Activated CD4-positive, alpha-beta T cell treated with anti-CD3 and anti-CD28 coated beads, Interleukin-2, amount 10 ng/mL, durations not matched to agents 7 days and 5 days (primary cell): ENCODE results near the gene NRAP. TPM values are rescaled to one million over a fixed set of nuclear protein-coding genes. Genes with fewer than 3 reads are reported as not detected.

Experiments used
- CTCF ChIA-PET: fragments of 350-600 bp; sonication (Branson Sonifier 250); formaldehyde crosslinking; loops from one replicate; lab custom pipeline; 2021; ENCODE audit warnings: antibody characterized with exemption; lab: Charles Lee
- POLR2A ChIA-PET: fragments of 350-600 bp; sonication (Branson Sonifier 250); formaldehyde crosslinking; loops from one replicate; lab custom pipeline; 2021; ENCODE audit warnings: antibody characterized with exemption; lab: Charles Lee
- DNase-seq: peaks from one replicate; pipeline ENCODE4 v3.0.0-alpha.2; 2020
- H3K27ac Mint-ChIP-seq: one replicate; pipeline ENCODE4 v1.8.0; 2021; ENCODE audit warnings: mild to moderate bottlenecking, moderate library complexity, mixed read lengths
- H3K27me3 Mint-ChIP-seq: one replicate; pipeline ENCODE4 v1.8.0; 2021; ENCODE audit warnings: mixed read lengths
- H3K36me3 Mint-ChIP-seq: one replicate; pipeline ENCODE4 v1.8.0; 2021; ENCODE audit warnings: low read depth, mixed read lengths
- H3K4me1 Mint-ChIP-seq: one replicate; pipeline ENCODE4 v1.8.0; 2021; ENCODE audit warnings: mixed read lengths
- H3K4me3 Mint-ChIP-seq: one replicate; pipeline ENCODE4 v1.8.0; 2021; ENCODE audit warnings: mild to moderate bottlenecking, moderate library complexity, mixed read lengths
- H3K9me3 Mint-ChIP-seq: one replicate; pipeline ENCODE4 v1.8.0; 2021; ENCODE audit warnings: mixed read lengths
- total RNA-seq, 2 experiments: library from RNA; stranded (reverse); gene quantifications; one replicate each; pipeline ENCODE4 v1.2.3, GENCODE V29; 2021

NRAP gene
- total RNA-seq, 2 experiments from 2014 or later: not detected

DNA sequence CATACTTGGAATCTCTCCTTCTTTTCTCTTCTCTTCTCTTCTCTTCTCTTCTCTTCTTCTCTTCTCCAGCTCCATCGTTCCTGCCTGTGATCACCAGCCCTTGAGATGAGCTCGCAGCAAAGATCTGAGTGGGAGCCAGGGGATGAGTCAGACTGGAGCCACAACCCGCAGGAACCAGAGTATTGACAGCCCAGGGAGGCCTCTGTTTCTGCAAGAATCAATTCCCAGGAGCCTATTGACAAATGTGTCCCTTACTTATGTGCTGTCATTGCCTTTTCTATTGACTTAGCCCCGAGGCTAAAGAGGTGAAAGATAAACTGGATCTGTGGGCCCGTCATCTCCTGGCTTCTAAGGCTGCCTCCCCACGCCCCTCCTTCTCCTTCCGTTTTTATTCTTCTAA, 124.1 kb downstream of the NRAP start:
- Mint-ChIP-seq H3K4me3 (no peak overlapping the region), H3K4me1 (no peaks in the 10 kb centered on the region), H3K27me3 (no peaks in the 10 kb centered on the region), H3K36me3 (no peaks in the 10 kb centered on the region), H3K9me3 (no peaks in the 10 kb centered on the region), H3K27ac (no peak overlapping the region)
- ChIA-PET CTCF (no interaction called here), POLR2A (no interaction called here)
- DNase-seq: no peak

Other genes starting within 250 kb of the NRAP start
- not detected for gene HABP2, start 111.0 kb downstream of the NRAP start, total RNA-seq
- gene CASP7, start 15.9 kb upstream of the NRAP start, total RNA-seq: 10 to 100 TPM; 33.5 to 35.6 TPM
- under 1 TPM; 0.10 to 0.15 TPM for gene PLEKHS1, start 87.6 kb upstream of the NRAP start, total RNA-seq
- gene DCLRE1A, start 190.0 kb upstream of the NRAP start, total RNA-seq: 10 to 100 TPM; 12.7 to 13.9 TPM
- gene NHLRC2, start 190.6 kb upstream of the NRAP start, total RNA-seq: 10 to 100 TPM; 21.4 to 23.7 TPM